Right renal pelvis (tissue), 4 donors: ENCODE measurements around the gene SLC17A9. TPM values are rescaled to one million over a fixed set of nuclear protein-coding genes. Genes with fewer than 3 reads are reported as not detected.
"Not testable (repeated sequence)": the region's sequence is repeated elsewhere in the genome, so short reads cannot be mapped to it uniquely, and the experiment has no call there.

Experiments
- DNase-seq, 4 donors: peaks; one replicate each; pipeline ENCODE4 v3.0.0-alpha.2; 2013; ENCODE audit warnings: low read depth in 4 of 4, low spot score in 3 of 4, missing footprints in 1 of 4
- polyA plus RNA-seq, 4 donors: library from polyadenylated mRNA; unstranded; fragments of 120-200 nt; gene quantifications; one replicate each; pipeline ENCODE4 v1.2.1, GENCODE V29; 2013; ENCODE audit not compliant: insufficient read length in 4 of 4

SLC17A9 gene
- polyA plus RNA-seq, 4 donors: 1.3 to 2.0 (median 1.7) TPM

- DNase-seq: peak in 2 of 4 donors; percentile 63 to 67
Measured at GRCh38 chr20:62953839-62954703, 1.6 kb downstream of the SLC17A9 start.

GRCh38 chr20:62955519-62956386, 3.2 kb downstream of the SLC17A9 start:
- DNase-seq: no peak

GRCh38 chr20:62956387-62957135, 4.1 kb downstream of the SLC17A9 start:
- no peak for DNase-seq

GRCh38 chr20:62957136-62958117, 4.9 kb downstream of the SLC17A9 start:
- no peak for DNase-seq

- DNase-seq: no peak
Measured at GRCh38 chr20:62958388-62959100, 6.0 kb downstream of the SLC17A9 start.

- DNase-seq: no peak
Measured at GRCh38 chr20:62959101-62959971, 6.8 kb downstream of the SLC17A9 start.

GRCh38 chr20:62959998-62960436, 7.5 kb downstream of the SLC17A9 start:
- no peak for DNase-seq

GRCh38 chr20:62960446-62961309, 8.2 kb downstream of the SLC17A9 start:
- DNase-seq: not testable (repeated sequence)

- no peak for DNase-seq
Measured at GRCh38 chr20:62961310-62961783, 8.8 kb downstream of the SLC17A9 start.

GRCh38 chr20:62961799-62962198, 9.3 kb downstream of the SLC17A9 start:
- DNase-seq: no peak

- no peak for DNase-seq
Measured at GRCh38 chr20:62962221-62962879, 9.8 kb downstream of the SLC17A9 start.

GRCh38 chr20:62962891-62963613, 10.5 kb downstream of the SLC17A9 start:
- DNase-seq: no peak

- DNase-seq: no peak
Measured at GRCh38 chr20:62963614-62964397, 11.3 kb downstream of the SLC17A9 start.

GRCh38 chr20:62964700-62965099, 12.2 kb downstream of the SLC17A9 start:
- DNase-seq: no peak

- DNase-seq: no peak
Measured at GRCh38 chr20:62965363-62965771, 12.9 kb downstream of the SLC17A9 start.
